H1 (cell line): ENCODE results near the gene MCC. TPM values are rescaled to one million over a fixed set of nuclear protein-coding genes. Genes with fewer than 3 reads are reported as not detected.

Experiments used
- CTBP2 ChIP-seq: IDR thresholded peaks from 2 replicates; pipeline ENCODE4 v1.7.0; 2011; ENCODE audit warnings: borderline replicate concordance, mild to moderate bottlenecking, moderate library complexity, mixed read lengths, low read length; ENCODE audit not compliant: insufficient read depth, insufficient read length
- EGR1 ChIP-seq: IDR thresholded peaks from 2 replicates; pipeline ENCODE4 v1.6.1; 2011; ENCODE audit warnings: low read depth, low read length, borderline replicate concordance
- EZH2 ChIP-seq: fragments of 200-600 bp; sonication (generic); IDR thresholded peaks from 2 replicates; pipeline ENCODE4 v1.7.1; 2012; ENCODE audit warnings: low read depth, mild to moderate bottlenecking, moderate library complexity, low read length, inconsistent platforms; ENCODE audit not compliant: severe bottlenecking
- MAX ChIP-seq: IDR thresholded peaks from 2 replicates; pipeline ENCODE4 v1.6.1; 2012; ENCODE audit warnings: inconsistent platforms
- SP2 ChIP-seq: IDR thresholded peaks from 2 replicates; pipeline ENCODE4 v1.6.1; 2012; ENCODE audit warnings: mild to moderate bottlenecking, low read length, inconsistent platforms
- ZNF274 ChIP-seq: IDR thresholded peaks from 2 replicates; pipeline ENCODE4 v1.7.0; 2012; ENCODE audit warnings: low read length, borderline replicate concordance; ENCODE audit errors: extremely low read depth
- polyA plus RNA-seq, 7 experiments: library from polyadenylated mRNA; depleted of rRNA in 3 of 7; stranded (reverse) in 5 of 7; unstranded in 2 of 7; fragments of >200 nt in 5 of 7; fragments of 200-250 nt in 2 of 7; gene quantifications; 1 replicate in 5 of 7; 2 replicates in 1 of 7; 4 replicates in 1 of 7; pipeline versions ENCODE4 v1.2.1 to v1.2.3, GENCODE V29; 2011 to 2013; ENCODE audit warnings: missing spikeins in 2 of 7, mixed read lengths in 2 of 7
- total RNA-seq: library from RNA; stranded (reverse); fragmentation: NEBNext Ultra II Directional; extraction: Animal tissue kit (Norgen Biotek cat#: 25700); gene quantifications from 2 replicates; pipeline ENCODE4 v1.2.1, GENCODE V29; 2021
- TF ChIP-seq, protein P1 (sequence below): IDR thresholded peaks from 2 replicates; pipeline ENCODE4 v1.6.1; 2011; ENCODE audit warnings: low read depth, mild to moderate bottlenecking, low read length; ENCODE audit not compliant: insufficient read depth

MCC gene
- total and polyA plus RNA-seq, 2 of the 8 experiments (the other 6 are each of a cell fraction or from before 2014, with no cell fraction given) = 2.6 to 18.3 TPM

DNA sequence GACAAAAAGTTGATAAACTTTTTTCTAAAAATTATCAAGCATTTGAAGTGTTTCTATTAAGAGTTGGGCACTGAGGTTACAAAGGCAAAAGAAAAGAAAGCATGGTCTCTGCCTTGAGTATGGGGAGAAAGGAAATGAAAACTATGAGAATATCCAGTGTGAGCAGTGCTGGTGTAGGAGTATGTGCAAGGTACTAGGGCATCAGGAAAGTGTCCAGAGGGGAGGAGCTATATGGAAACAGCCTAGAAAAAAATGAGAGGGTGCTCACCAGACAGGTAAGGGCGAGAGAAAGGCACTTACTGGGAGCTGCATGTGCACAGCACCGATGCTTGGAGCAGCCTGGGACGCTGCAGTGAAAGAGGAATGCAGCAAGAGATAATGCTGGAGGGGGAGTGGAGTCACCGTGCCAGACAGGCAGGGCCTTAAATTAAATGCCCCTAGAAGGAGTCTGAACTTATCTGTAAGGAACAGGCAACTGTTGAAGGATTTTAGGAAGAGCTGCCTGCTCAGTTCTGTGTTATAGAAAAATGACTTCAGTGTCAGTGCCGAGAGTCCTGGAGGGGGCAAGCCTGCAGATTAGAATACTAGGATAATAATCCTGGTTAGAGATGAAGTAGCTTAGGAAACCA, 14.0 kb downstream of the MCC start (continued):
- no peak for TF ChIP-seq MAX
- no peak for TF ChIP-seq CTBP2
- no peak for TF ChIP-seq EGR1
- TF ChIP-seq, protein P1, sequence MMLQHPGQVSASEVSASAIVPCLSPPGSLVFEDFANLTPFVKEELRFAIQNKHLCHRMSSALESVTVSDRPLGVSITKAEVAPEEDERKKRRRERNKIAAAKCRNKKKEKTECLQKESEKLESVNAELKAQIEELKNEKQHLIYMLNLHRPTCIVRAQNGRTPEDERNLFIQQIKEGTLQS = no peak
- no peak for TF ChIP-seq EZH2
- no peak for TF ChIP-seq ZNF274
- no peak for TF ChIP-seq SP2
